GM23338 (cell line): ENCODE measurements around the gene SLC24A5. TPM values are rescaled to one million over a fixed set of nuclear protein-coding genes. Genes with fewer than 3 reads are reported as not detected.

Experiments used
- ATAC-seq: fragments of 200-7000 bp; cut with Tn5 transposase; 3 replicates; pipeline ENCODE4 v1.9.1; 2020
- DNase-seq: peaks from one replicate; pipeline ENCODE4 v3.0.0-alpha.2; 2015; ENCODE audit warnings: low spot score
- H2AFZ ChIP-seq: fragments of 200-600 bp; sonication (generic); 2 replicates; pipeline ENCODE4 v1.8.0; 2016; ENCODE audit warnings: antibody characterized with exemption, mild to moderate bottlenecking, moderate library complexity
- H3F3A ChIP-seq: fragments of 200-600 bp; sonication (generic); replicated peaks from 2 replicates; pipeline ENCODE4 v1.8.0; 2017; ENCODE audit warnings: antibody characterized with exemption, mixed run types, low read depth
- H3K27ac ChIP-seq: fragments of 200-600 bp; sonication (generic); 2 replicates; pipeline ENCODE4 v1.6.1; 2016; ENCODE audit warnings: low read depth
- H3K27me3 ChIP-seq: fragments of 200-600 bp; sonication (generic); 2 replicates; pipeline ENCODE4 v1.8.0; 2016; ENCODE audit warnings: mild to moderate bottlenecking, mixed run types, moderate library complexity; ENCODE audit not compliant: insufficient read depth
- H3K36me3 ChIP-seq: fragments of 200-600 bp; sonication (generic); 2 replicates; pipeline ENCODE4 v1.8.0; 2016; ENCODE audit warnings: mild to moderate bottlenecking; ENCODE audit not compliant: insufficient read depth
- H3K4me1 ChIP-seq: fragments of 200-600 bp; sonication (generic); 2 replicates; pipeline ENCODE4 v1.8.0; 2016; ENCODE audit warnings: mild to moderate bottlenecking, moderate library complexity; ENCODE audit not compliant: insufficient read depth
- H3K4me2 ChIP-seq: fragments of 200-600 bp; sonication (generic); 2 replicates; pipeline ENCODE4 v1.7.1; 2017; ENCODE audit warnings: mixed run types
- H3K4me3 ChIP-seq: fragments of 200-600 bp; sonication (generic); 2 replicates; pipeline ENCODE4 v1.6.1; 2016; ENCODE audit warnings: mixed run types
- H3K79me2 ChIP-seq: fragments of 200-600 bp; sonication (generic); replicated peaks from 2 replicates; pipeline ENCODE4 v1.8.0; 2017; ENCODE audit warnings: mild to moderate bottlenecking; ENCODE audit not compliant: insufficient read depth
- H3K9me2 ChIP-seq: fragments of 200-600 bp; sonication (generic); 2 replicates; pipeline ENCODE4 v1.8.0; 2017; ENCODE audit not compliant: insufficient read depth
- H4K20me1 ChIP-seq: fragments of 200-600 bp; sonication (generic); replicated peaks from 2 replicates; pipeline ENCODE4 v1.8.0; 2017; ENCODE audit warnings: mild to moderate bottlenecking; ENCODE audit not compliant: insufficient read depth
- H3K27ac Mint-ChIP-seq: 2 replicates; pipeline ENCODE4 v1.8.0; 2020; ENCODE audit warnings: inconsistent platforms, mild to moderate bottlenecking, moderate library complexity, mixed read lengths
- H3K27me3 Mint-ChIP-seq: 3 replicates; pipeline ENCODE4 v1.8.0; 2022; ENCODE audit warnings: low read depth, mild to moderate bottlenecking, moderate library complexity, mixed read lengths, inconsistent platforms; ENCODE audit not compliant: insufficient read depth, poor library complexity
- H3K36me3 Mint-ChIP-seq: 3 replicates; pipeline ENCODE4 v1.8.0; 2021; ENCODE audit warnings: low read depth, mild to moderate bottlenecking, inconsistent platforms, moderate library complexity, mixed read lengths
- H3K4me1 Mint-ChIP-seq: 3 replicates; pipeline ENCODE4 v1.8.0; 2020; ENCODE audit warnings: mild to moderate bottlenecking, inconsistent platforms, mixed read lengths
- H3K4me3 Mint-ChIP-seq: 3 replicates; pipeline ENCODE4 v1.8.0; 2021; ENCODE audit warnings: moderate library complexity, mild to moderate bottlenecking, inconsistent platforms, mixed read lengths
- H3K9me3 Mint-ChIP-seq: 3 replicates; pipeline ENCODE4 v1.8.0; 2020; ENCODE audit warnings: moderate library complexity, mild to moderate bottlenecking, inconsistent platforms, mixed read lengths
- EZH2phosphoT487 ChIP-seq: fragments of 200-600 bp; sonication (generic); IDR thresholded peaks from one replicate; pipeline ENCODE4 v1.8.1; 2018; ENCODE audit warnings: antibody characterized with exemption; ENCODE audit not compliant: unreplicated experiment
- polyA plus RNA-seq: library from polyadenylated mRNA; unstranded; fragments of >200 nt; fragmentation: Nextera tagmentation; extraction: Ambion mirVana; gene quantifications from 2 replicates; pipeline ENCODE4 v1.2.1, GENCODE V29; 2016
- total RNA-seq: library from RNA; depleted of rRNA; stranded (reverse); fragments of >200 nt; shearing (Covaris generic); gene quantifications from 2 replicates; pipeline ENCODE4 v1.2.3, GENCODE V29; 2014
- TF ChIP-seq, protein P1 (sequence below): fragments of 250-450 bp; sonication (Bioruptor Pico); IDR thresholded peaks from 2 replicates; pipeline ENCODE4 v1.5.0; 2020; ENCODE audit warnings: mild to moderate bottlenecking, moderate library complexity
- TF ChIP-seq, protein P2 (sequence below), 2 experiments: fragments of 200-600 bp in 1 of 2; sonication (generic) in 1 of 2; conservative IDR thresholded peaks; 2 replicates each; pipeline versions ENCODE4 v1.5.1 to v1.6.1; 2016 to 2017; ENCODE audit warnings: antibody characterized with exemption in 2 of 2, low read depth in 2 of 2, mild to moderate bottlenecking in 2 of 2, moderate library complexity in 1 of 2

Gene SLC24A5
- total and polyA plus RNA-seq, 2 experiments from 2014 or later, result 0.39 TPM; not detected in 1

DNA sequence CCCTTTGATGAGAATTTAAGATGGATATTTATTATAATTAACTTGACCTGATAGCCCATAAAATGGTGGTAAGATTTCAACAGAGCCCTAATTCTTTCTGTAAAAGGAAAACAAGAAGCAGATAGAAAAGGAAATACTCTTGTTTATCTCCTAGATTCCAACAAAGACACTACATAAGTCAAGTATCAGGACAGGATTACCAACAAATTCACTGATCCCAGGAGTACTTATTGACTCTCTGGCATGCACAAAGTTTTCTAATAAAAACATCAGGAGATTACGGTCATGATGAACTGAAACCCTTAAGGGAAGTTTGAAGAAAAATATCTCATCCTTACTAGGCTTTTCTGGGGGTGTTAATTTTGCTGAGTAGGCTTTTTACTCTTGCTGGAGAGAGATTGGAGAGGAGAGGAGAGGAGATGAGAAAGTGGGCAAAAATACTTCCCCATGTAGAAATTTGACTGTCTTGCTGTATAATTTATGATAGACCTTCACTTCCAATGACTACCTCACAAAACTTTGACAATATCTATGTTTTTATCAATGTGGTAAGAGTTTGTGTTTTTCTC lies 43.1 kb upstream of the SLC24A5 start:
- H4K20me1 ChIP-seq, result no peaks in the 10 kb centered on the region
- H3K4me1 Mint-ChIP-seq, result no peaks in the 10 kb centered on the region; the same call in 2 of the 3 replicates
- H3K4me3 Mint-ChIP-seq, result no peak overlapping the region
- H3K4me2 ChIP-seq, result no peak overlapping the region
- no peaks in the 10 kb centered on the region for H3F3A ChIP-seq
- 0 out of 2 replicates have a peak overlapping the region, but pooled peaks have one; percentile 25 for H2AFZ ChIP-seq
- no peak for DNase-seq
- H3K79me2 ChIP-seq, result no peaks in the 10 kb centered on the region
- H3K27ac ChIP-seq, result no peak overlapping the region
- H3K27ac Mint-ChIP-seq, result no peak overlapping the region
- H3K9me3 Mint-ChIP-seq, result peaks cover 2% of the 10 kb centered on the region
- ATAC-seq, result no peak
- no peaks in the 10 kb centered on the region for H3K27me3 Mint-ChIP-seq
- no peaks in the 10 kb centered on the region for H3K27me3 ChIP-seq
- no peaks in the 10 kb centered on the region for H3K36me3 Mint-ChIP-seq
- TF ChIP-seq, protein P1, sequence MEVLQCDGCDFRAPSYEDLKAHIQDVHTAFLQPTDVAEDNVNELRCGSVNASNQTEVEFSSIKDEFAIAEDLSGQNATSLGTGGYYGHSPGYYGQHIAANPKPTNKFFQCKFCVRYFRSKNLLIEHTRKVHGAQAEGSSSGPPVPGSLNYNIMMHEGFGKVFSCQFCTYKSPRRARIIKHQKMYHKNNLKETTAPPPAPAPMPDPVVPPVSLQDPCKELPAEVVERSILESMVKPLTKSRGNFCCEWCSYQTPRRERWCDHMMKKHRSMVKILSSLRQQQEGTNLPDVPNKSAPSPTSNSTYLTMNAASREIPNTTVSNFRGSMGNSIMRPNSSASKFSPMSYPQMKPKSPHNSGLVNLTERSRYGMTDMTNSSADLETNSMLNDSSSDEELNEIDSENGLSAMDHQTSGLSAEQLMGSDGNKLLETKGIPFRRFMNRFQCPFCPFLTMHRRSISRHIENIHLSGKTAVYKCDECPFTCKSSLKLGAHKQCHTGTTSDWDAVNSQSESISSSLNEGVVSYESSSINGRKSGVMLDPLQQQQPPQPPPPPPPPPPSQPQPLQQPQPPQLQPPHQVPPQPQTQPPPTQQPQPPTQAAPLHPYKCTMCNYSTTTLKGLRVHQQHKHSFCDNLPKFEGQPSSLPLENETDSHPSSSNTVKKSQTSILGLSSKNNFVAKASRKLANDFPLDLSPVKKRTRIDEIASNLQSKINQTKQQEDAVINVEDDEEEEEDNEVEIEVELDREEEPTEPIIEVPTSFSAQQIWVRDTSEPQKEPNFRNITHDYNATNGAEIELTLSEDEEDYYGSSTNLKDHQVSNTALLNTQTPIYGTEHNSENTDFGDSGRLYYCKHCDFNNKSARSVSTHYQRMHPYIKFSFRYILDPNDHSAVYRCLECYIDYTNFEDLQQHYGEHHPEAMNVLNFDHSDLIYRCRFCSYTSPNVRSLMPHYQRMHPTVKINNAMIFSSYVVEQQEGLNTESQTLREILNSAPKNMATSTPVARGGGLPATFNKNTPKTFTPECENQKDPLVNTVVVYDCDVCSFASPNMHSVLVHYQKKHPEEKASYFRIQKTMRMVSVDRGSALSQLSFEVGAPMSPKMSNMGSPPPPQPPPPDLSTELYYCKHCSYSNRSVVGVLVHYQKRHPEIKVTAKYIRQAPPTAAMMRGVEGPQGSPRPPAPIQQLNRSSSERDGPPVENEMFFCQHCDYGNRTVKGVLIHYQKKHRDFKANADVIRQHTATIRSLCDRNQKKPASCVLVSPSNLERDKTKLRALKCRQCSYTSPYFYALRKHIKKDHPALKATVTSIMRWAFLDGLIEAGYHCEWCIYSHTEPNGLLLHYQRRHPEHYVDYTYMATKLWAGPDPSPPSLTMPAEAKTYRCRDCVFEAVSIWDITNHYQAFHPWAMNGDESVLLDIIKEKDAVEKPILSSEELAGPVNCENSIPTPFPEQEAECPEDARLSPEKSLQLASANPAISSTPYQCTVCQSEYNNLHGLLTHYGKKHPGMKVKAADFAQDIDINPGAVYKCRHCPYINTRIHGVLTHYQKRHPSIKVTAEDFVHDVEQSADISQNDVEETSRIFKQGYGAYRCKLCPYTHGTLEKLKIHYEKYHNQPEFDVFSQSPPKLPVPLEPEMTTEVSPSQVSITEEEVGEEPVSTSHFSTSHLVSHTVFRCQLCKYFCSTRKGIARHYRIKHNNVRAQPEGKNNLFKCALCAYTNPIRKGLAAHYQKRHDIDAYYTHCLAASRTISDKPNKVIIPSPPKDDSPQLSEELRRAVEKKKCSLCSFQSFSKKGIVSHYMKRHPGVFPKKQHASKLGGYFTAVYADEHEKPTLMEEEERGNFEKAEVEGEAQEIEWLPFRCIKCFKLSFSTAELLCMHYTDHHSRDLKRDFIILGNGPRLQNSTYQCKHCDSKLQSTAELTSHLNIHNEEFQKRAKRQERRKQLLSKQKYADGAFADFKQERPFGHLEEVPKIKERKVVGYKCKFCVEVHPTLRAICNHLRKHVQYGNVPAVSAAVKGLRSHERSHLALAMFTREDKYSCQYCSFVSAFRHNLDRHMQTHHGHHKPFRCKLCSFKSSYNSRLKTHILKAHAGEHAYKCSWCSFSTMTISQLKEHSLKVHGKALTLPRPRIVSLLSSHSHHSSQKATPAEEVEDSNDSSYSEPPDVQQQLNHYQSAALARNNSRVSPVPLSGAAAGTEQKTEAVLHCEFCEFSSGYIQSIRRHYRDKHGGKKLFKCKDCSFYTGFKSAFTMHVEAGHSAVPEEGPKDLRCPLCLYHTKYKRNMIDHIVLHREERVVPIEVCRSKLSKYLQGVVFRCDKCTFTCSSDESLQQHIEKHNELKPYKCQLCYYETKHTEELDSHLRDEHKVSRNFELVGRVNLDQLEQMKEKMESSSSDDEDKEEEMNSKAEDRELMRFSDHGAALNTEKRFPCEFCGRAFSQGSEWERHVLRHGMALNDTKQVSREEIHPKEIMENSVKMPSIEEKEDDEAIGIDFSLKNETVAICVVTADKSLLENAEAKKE (CRISPR knock-in tag), result no peak
- H3K4me3 ChIP-seq, result no peak overlapping the region
- H3K9me2 ChIP-seq, result peaks cover 9% of the 10 kb centered on the region; the same call in 1 of the 2 replicates
- H3K4me1 ChIP-seq, result no peaks in the 10 kb centered on the region
- no peaks in the 10 kb centered on the region for H3K36me3 ChIP-seq

DNA sequence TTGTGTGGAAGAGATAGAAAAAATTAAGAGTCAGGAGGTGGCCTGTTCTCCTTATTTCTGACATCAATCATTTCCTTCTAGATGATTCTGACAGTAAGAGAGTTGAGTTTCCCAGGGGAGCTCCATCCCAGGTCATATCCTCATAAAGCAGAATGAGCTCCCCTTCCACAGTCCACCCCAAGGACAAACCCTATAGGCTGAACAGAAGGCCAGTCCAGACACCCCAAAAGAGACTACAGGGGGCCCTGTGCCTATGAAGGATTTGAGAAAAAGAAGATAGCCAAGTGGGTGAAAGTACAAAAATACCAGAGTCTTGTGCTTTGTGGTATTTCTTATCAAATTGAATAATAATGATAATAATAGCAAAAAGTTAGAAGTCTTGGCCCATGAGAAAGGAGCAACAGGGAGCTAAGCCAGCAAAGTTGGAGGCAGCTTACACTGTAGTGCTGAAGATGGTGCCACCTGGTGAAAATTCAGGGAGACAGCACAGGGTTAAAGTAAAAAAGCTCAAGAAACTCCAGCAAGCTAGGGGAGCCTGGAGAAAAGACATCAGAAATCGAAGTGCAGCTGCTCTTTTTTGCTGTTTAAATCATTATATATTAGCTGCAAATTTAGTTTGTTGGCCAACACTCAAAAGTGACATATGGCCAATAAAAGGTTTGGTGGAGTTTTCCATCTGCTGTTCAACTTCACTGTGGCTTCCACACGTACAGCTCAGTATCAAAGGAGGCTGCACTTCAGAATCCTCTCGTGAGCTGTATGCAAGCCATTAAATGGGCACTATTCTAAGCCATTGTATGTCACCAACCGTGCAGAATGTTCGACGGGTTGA lies 35.8 kb upstream of the SLC24A5 start:
- no peak overlapping the region for H3K4me2 ChIP-seq
- no peak overlapping the region for H3K27ac ChIP-seq
- 0 out of 2 replicates have a peak, but pooled peaks cover 3% of the 10 kb centered on the region for H3K9me2 ChIP-seq
- H3K36me3 ChIP-seq, result no peaks in the 10 kb centered on the region
- H3K79me2 ChIP-seq, result no peaks in the 10 kb centered on the region
- Mint-ChIP-seq H3K27ac (no peak overlapping the region), H3K4me3 (no peak overlapping the region), H3K27me3 (no peaks in the 10 kb centered on the region), H3K36me3 (peaks cover 18% of the 10 kb centered on the region), H3K9me3 (peaks cover 31% of the 10 kb centered on the region), H3K4me1 (peaks cover 2% of the 10 kb centered on the region; the same call in 2 of the 3 replicates)
- no peaks in the 10 kb centered on the region for H3K27me3 ChIP-seq
- no peaks in the 10 kb centered on the region for H3F3A ChIP-seq
- no peak overlapping the region for H3K4me3 ChIP-seq
- H2AFZ ChIP-seq, result no peak overlapping the region
- DNase-seq (peak; percentile 78), ATAC-seq (peak; percentile 95)
- H3K4me1 ChIP-seq, result no peaks in the 10 kb centered on the region
- TF ChIP-seq, protein P2, sequence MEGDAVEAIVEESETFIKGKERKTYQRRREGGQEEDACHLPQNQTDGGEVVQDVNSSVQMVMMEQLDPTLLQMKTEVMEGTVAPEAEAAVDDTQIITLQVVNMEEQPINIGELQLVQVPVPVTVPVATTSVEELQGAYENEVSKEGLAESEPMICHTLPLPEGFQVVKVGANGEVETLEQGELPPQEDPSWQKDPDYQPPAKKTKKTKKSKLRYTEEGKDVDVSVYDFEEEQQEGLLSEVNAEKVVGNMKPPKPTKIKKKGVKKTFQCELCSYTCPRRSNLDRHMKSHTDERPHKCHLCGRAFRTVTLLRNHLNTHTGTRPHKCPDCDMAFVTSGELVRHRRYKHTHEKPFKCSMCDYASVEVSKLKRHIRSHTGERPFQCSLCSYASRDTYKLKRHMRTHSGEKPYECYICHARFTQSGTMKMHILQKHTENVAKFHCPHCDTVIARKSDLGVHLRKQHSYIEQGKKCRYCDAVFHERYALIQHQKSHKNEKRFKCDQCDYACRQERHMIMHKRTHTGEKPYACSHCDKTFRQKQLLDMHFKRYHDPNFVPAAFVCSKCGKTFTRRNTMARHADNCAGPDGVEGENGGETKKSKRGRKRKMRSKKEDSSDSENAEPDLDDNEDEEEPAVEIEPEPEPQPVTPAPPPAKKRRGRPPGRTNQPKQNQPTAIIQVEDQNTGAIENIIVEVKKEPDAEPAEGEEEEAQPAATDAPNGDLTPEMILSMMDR (conservative IDR thresholded peaks at IDR 0.05; ENCODE audit: low read depth in 2 of 2), result peak; percentile 76 to 78
- no peak for TF ChIP-seq EZH2phosphoT487
- H4K20me1 ChIP-seq, result no peaks in the 10 kb centered on the region
